ENCODE results near the gene EPHB2.

The EPHB2 gene

DNA sequence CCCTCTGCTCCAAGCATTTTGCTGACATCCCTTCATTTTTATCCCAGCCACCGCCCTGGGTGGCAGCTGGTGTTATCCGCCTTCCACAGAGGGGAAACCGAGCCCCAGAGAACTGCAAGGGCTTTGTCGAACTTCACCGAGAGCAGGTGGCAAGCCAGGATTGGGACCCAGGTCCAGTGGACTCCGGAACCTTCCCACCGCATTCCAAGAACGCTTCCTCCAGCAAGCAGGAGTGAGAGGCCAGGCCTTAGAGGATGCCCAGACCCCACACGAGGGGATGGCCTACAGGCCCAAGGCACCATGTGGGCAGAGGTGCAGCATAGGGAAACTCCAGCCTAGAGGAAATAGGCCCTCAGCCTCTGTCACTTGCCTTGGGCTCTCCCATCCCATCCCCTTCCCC is 90.7 kb downstream of the EPHB2 start:
- Histone ChIP-seq H3K4me1 (ENCODE audit: control insufficient read depth, low read depth, low read length) (peaks cover 33% of the 10 kb centered on the region), H3K27me3 (ENCODE audit: control insufficient read depth, insufficient read depth, low read length) (no peaks in the 10 kb centered on the region), H3K9me3 (ENCODE audit: control insufficient read depth, low read depth, low read length) (no peaks in the 10 kb centered on the region), H3K27ac (ENCODE audit: low read length) (no peak overlapping the region), H3K36me3 (ENCODE audit: control insufficient read depth, low read depth, low read length) (no peaks in the 10 kb centered on the region), H3K4me3 (ENCODE audit: low read length) (no peak overlapping the region), H3K9ac (ENCODE audit: low read length) (no peak overlapping the region)

- no peak overlapping the region for H3K9ac ChIP-seq (ENCODE audit: low read length)
- no peak overlapping the region for H3K27ac ChIP-seq (ENCODE audit: low read length)
- peaks cover 34% of the 10 kb centered on the region for H3K4me1 ChIP-seq (ENCODE audit: control insufficient read depth, low read depth, low read length)
- no peaks in the 10 kb centered on the region for H3K36me3 ChIP-seq (ENCODE audit: control insufficient read depth, low read depth, low read length)
- no peaks in the 10 kb centered on the region for H3K27me3 ChIP-seq (ENCODE audit: control insufficient read depth, insufficient read depth, low read length)
- no peak overlapping the region for H3K4me3 ChIP-seq (ENCODE audit: low read length)
- no peaks in the 10 kb centered on the region for H3K9me3 ChIP-seq (ENCODE audit: control insufficient read depth, low read depth, low read length)
These were observed 91.1 kb downstream of the EPHB2 start for GRCh38 chr1:22801761-22802160.

DNA sequence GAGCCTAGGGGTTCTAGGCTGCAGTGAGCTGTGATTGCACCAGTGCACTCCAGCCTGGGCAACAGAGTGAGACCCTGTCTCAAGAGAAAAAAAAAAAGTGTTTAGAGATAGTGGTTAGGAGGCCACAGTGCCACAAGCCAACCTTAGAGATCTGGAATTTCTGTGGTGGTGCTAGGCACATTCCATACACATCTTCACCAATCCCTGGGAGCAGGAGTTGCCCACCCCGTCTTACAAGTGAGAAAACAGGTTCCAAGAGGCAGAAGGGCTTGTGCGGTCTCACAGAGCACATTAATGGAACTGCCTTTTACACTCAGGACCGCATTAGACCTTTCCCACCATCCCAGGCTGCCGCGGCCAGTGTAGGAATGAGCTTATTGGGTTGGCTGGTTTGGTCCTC is 93.2 kb downstream of the EPHB2 start:
- H3K4me3 ChIP-seq (ENCODE audit: low read length): no peak overlapping the region
- no peaks in the 10 kb centered on the region for H3K27me3 ChIP-seq (ENCODE audit: control insufficient read depth, insufficient read depth, low read length)
- H3K4me1 ChIP-seq (ENCODE audit: control insufficient read depth, low read depth, low read length): peaks cover 34% of the 10 kb centered on the region
- H3K9ac ChIP-seq (ENCODE audit: low read length): no peak overlapping the region
- no peak overlapping the region for H3K27ac ChIP-seq (ENCODE audit: low read length)
- H3K9me3 ChIP-seq (ENCODE audit: control insufficient read depth, low read depth, low read length): no peaks in the 10 kb centered on the region
- H3K36me3 ChIP-seq (ENCODE audit: control insufficient read depth, low read depth, low read length): no peaks in the 10 kb centered on the region

GRCh38 chr1:22804406-22804805 is 93.8 kb downstream of the EPHB2 start:
- Histone ChIP-seq H3K27ac (ENCODE audit: low read length) (no peak overlapping the region), H3K4me3 (ENCODE audit: low read length) (no peak overlapping the region), H3K27me3 (ENCODE audit: control insufficient read depth, insufficient read depth, low read length) (no peaks in the 10 kb centered on the region), H3K9me3 (ENCODE audit: control insufficient read depth, low read depth, low read length) (no peaks in the 10 kb centered on the region), H3K4me1 (ENCODE audit: control insufficient read depth, low read depth, low read length) (peaks cover 34% of the 10 kb centered on the region), H3K36me3 (ENCODE audit: control insufficient read depth, low read depth, low read length) (no peaks in the 10 kb centered on the region), H3K9ac (ENCODE audit: low read length) (no peak overlapping the region)

GRCh38 chr1:22804969-22805671 is 94.5 kb downstream of the EPHB2 start:
- no peak overlapping the region for H3K9ac ChIP-seq (ENCODE audit: low read length)
- no peaks in the 10 kb centered on the region for H3K27me3 ChIP-seq (ENCODE audit: control insufficient read depth, insufficient read depth, low read length)
- H3K27ac ChIP-seq (ENCODE audit: low read length): no peak overlapping the region
- H3K4me3 ChIP-seq (ENCODE audit: low read length): no peak overlapping the region
- no peaks in the 10 kb centered on the region for H3K9me3 ChIP-seq (ENCODE audit: control insufficient read depth, low read depth, low read length)
- no peaks in the 10 kb centered on the region for H3K36me3 ChIP-seq (ENCODE audit: control insufficient read depth, low read depth, low read length)
- H3K4me1 ChIP-seq (ENCODE audit: control insufficient read depth, low read depth, low read length): peaks cover 34% of the 10 kb centered on the region

- peaks cover 34% of the 10 kb centered on the region for H3K4me1 ChIP-seq (ENCODE audit: control insufficient read depth, low read depth, low read length)
- no peaks in the 10 kb centered on the region for H3K27me3 ChIP-seq (ENCODE audit: control insufficient read depth, insufficient read depth, low read length)
These were observed 95.0 kb downstream of the EPHB2 start for GRCh38 chr1:22805672-22806038.

GRCh38 chr1:22806584-22806983 is 95.9 kb downstream of the EPHB2 start:
- Histone ChIP-seq H3K36me3 (ENCODE audit: control insufficient read depth, low read depth, low read length) (no peaks in the 10 kb centered on the region), H3K9me3 (ENCODE audit: control insufficient read depth, low read depth, low read length) (no peaks in the 10 kb centered on the region), H3K27me3 (ENCODE audit: control insufficient read depth, insufficient read depth, low read length) (no peaks in the 10 kb centered on the region), H3K4me3 (ENCODE audit: low read length) (no peak overlapping the region), H3K27ac (ENCODE audit: low read length) (no peak overlapping the region), H3K4me1 (ENCODE audit: control insufficient read depth, low read depth, low read length) (peaks cover 29% of the 10 kb centered on the region), H3K9ac (ENCODE audit: low read length) (no peak overlapping the region)

More at GRCh38 chr1:22805672-22806038, 95.0 kb downstream of the EPHB2 start:
- Histone ChIP-seq H3K9ac (ENCODE audit: low read length) (no peak overlapping the region), H3K36me3 (ENCODE audit: control insufficient read depth, low read depth, low read length) (no peaks in the 10 kb centered on the region), H3K27ac (ENCODE audit: low read length) (no peak overlapping the region), H3K9me3 (ENCODE audit: control insufficient read depth, low read depth, low read length) (no peaks in the 10 kb centered on the region), H3K4me3 (ENCODE audit: low read length) (no peak overlapping the region)

- Histone ChIP-seq H3K4me3 (ENCODE audit: low read length) (no peak overlapping the region), H3K27me3 (ENCODE audit: control insufficient read depth, insufficient read depth, low read length) (no peaks in the 10 kb centered on the region), H3K27ac (ENCODE audit: low read length) (no peak overlapping the region)
These were observed 96.7 kb downstream of the EPHB2 start for GRCh38 chr1:22807340-22807739.

GRCh38 chr1:22808186-22808675 is 97.6 kb downstream of the EPHB2 start:
- no peak overlapping the region for H3K27ac ChIP-seq (ENCODE audit: low read length)
- H3K4me3 ChIP-seq (ENCODE audit: low read length): no peak overlapping the region
- H3K36me3 ChIP-seq (ENCODE audit: control insufficient read depth, low read depth, low read length): no peaks in the 10 kb centered on the region
- no peak overlapping the region for H3K9ac ChIP-seq (ENCODE audit: low read length)
- no peaks in the 10 kb centered on the region for H3K9me3 ChIP-seq (ENCODE audit: control insufficient read depth, low read depth, low read length)
- no peaks in the 10 kb centered on the region for H3K27me3 ChIP-seq (ENCODE audit: control insufficient read depth, insufficient read depth, low read length)
- peaks cover 25% of the 10 kb centered on the region for H3K4me1 ChIP-seq (ENCODE audit: control insufficient read depth, low read depth, low read length)

More at GRCh38 chr1:22807340-22807739, 96.7 kb downstream of the EPHB2 start:
- H3K4me1 ChIP-seq (ENCODE audit: control insufficient read depth, low read depth, low read length): peaks cover 25% of the 10 kb centered on the region
- no peaks in the 10 kb centered on the region for H3K9me3 ChIP-seq (ENCODE audit: control insufficient read depth, low read depth, low read length)
- H3K9ac ChIP-seq (ENCODE audit: low read length): no peak overlapping the region
- no peaks in the 10 kb centered on the region for H3K36me3 ChIP-seq (ENCODE audit: control insufficient read depth, low read depth, low read length)

DNA sequence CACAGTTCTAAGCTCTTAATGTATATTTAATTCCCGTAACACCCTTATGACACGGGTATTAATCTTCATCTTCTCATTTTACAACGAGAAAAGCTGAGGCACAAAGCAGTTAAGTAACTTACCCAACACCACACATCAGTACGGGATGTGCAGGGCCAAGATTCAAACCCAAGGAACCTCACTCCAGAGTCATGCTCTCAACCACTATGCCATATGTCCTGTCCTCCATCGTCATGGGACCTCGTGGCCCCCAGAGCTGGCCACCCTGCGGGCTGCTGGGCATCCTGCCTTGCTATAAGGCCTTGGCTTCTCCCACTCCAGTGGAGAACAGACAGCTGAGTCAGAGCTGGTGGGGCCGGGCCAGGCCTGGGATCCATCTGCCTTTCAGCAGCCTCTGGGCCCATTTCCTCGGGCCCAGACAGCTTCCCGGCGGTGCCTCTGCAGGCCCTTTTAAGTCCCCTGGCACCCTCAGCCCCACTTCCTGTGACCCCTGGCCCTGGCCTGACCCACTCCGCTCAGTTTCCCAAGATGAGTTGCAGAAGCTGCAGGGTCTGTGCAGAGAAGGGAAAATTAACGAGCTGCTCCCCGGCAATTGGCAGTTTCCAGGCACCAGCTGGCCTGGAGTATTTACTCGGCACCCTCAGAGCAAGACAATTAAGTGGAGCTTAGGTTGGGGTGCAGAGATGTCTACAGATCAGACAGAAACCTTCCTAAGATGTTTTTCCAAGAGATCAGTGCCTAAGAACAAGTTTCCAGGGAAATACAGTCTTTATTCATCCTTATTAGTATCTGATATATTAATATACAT is 98.2 kb downstream of the EPHB2 start:
- Histone ChIP-seq H3K9ac (ENCODE audit: low read length) (no peak overlapping the region), H3K27me3 (ENCODE audit: control insufficient read depth, insufficient read depth, low read length) (no peaks in the 10 kb centered on the region), H3K36me3 (ENCODE audit: control insufficient read depth, low read depth, low read length) (no peaks in the 10 kb centered on the region), H3K4me3 (ENCODE audit: low read length) (no peak overlapping the region), H3K9me3 (ENCODE audit: control insufficient read depth, low read depth, low read length) (no peaks in the 10 kb centered on the region), H3K4me1 (ENCODE audit: control insufficient read depth, low read depth, low read length) (peaks cover 24% of the 10 kb centered on the region), H3K27ac (ENCODE audit: low read length) (no peak overlapping the region)

GRCh38 chr1:22809783-22810182 is 99.1 kb downstream of the EPHB2 start:
- Histone ChIP-seq H3K9me3 (ENCODE audit: control insufficient read depth, low read depth, low read length) (no peaks in the 10 kb centered on the region), H3K4me3 (ENCODE audit: low read length) (no peak overlapping the region), H3K27me3 (ENCODE audit: control insufficient read depth, insufficient read depth, low read length) (no peaks in the 10 kb centered on the region), H3K36me3 (ENCODE audit: control insufficient read depth, low read depth, low read length) (no peaks in the 10 kb centered on the region), H3K4me1 (ENCODE audit: control insufficient read depth, low read depth, low read length) (peaks cover 16% of the 10 kb centered on the region), H3K27ac (ENCODE audit: low read length) (no peak overlapping the region), H3K9ac (ENCODE audit: low read length) (no peak overlapping the region)

Measured in iPS-18a (cell line).